ENCODE measurements around the gene MEFV.
A peak's percentile ranks its signal among the peaks of the same experiment; 100 is the strongest.
"Not testable (repeated sequence)": the region's sequence is repeated elsewhere in the genome, so short reads cannot be mapped to it uniquely, and the experiment has no call there.

Gene MEFV

GRCh38 chr16:3256146-3256865 is at the start of gene MEFV:
TSS of gene MEFV (minus strand) at chr16:3256633. CDS start at chr16:3256587, 46 bp downstream.
- DNase-seq: no peak

DNA sequence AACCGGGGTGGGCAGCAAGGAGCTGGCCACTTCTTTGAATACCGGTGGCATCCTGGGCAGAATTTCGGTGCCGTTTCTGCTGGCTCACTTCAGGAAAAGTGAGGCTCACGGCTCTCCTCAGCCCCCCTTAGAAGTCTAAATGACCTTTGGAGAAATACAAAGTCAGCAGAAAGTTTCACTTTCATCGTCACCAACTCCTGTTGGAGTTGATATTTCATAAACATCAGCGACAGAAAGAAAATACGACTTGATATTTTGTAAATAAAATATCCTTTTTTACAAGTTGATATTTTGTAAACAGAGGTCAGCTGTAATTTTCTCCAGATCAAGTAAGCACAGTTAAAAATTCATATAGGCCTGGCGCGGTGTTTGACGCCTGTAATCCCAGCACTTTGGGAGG is 49.6 kb upstream of the MEFV start:
- no peak for DNase-seq

GRCh38 chr16:3305109-3306068 is 49.0 kb upstream of the MEFV start, which contains the start of the genes TIGD7 and ZNF75A:
TSS of gene TIGD7 (minus strand) at chr16:3305430. CDS start at chr16:3300614, 4,816 bp downstream.
TSS of gene ZNF75A (plus strand) at chr16:3305497. CDS start at chr16:3308429, 2,932 bp downstream.
- peak; percentile 76 for DNase-seq

DNA sequence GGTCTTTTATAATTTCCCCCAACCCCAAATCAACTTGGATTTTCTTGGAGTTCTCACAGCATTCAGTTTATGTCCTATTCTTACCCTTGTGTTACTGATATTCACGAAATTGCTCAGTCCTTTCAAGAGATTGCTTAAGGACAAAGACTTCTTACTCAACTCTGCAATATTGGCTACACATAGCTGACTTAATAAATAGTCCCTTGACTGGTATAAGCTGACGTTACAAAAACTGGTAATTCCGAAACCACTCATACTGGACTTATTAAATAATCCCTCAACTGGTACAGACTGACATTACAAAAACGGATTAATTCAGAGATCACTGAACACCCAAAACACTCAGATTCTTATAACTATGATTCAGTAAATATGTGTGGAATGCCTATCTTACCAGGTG is 47.9 kb upstream of the MEFV start:
- DNase-seq: no peak

DNA sequence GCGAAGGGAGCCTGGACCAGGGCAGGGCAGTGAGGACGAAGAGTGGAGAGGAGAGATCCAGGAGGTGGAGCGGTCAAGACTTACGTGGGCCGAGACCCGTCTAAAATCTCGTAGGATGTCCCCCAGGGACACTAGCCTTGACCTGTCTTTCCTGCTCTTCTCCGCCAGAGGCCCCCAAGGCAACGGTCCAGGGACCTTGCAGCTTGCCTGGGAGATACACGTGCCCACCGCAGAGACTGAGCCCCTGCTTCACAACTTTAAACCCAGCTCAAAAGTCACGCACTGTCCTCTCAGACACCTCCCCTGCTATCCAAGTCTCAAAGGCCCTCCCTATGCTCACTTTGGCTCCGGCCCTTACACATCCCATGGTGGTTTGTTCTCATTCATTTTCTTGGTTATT is 39.4 kb upstream of the MEFV start:
- DNase-seq: no peak

GRCh38 chr16:3295209-3295608 is 38.8 kb upstream of the MEFV start:
- DNase-seq: no peak

GRCh38 chr16:3292604-3293003 is 36.2 kb upstream of the MEFV start:
- DNase-seq: no peak

DNA sequence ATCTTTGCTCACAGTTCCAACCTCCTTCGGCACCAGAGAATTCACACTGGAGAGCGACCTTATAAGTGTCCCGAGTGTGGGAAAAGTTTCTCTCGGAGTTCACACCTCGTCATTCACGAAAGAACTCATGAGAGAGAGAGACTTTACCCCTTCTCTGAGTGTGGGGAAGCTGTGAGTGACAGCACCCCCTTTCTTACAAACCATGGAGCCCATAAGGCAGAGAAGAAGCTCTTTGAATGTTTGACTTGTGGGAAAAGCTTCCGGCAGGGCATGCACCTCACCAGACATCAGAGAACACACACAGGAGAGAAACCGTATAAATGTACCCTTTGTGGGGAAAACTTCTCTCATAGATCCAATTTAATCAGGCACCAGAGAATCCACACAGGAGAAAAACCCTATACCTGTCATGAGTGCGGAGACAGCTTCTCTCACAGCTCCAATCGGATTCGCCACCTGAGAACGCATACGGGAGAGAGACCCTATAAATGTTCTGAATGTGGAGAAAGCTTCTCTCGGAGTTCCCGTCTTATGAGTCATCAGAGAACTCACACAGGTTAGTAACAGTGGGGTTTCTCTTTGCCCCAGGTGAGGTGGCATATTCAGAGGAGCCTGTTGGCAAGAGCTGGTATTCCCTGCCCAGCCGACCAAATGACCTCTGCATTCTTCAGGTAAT is 33.7 kb upstream of the MEFV start:
- DNase-seq: no peak

GRCh38 chr16:3285131-3285530 is 28.7 kb upstream of the MEFV start:
- DNase-seq: no peak

DNA sequence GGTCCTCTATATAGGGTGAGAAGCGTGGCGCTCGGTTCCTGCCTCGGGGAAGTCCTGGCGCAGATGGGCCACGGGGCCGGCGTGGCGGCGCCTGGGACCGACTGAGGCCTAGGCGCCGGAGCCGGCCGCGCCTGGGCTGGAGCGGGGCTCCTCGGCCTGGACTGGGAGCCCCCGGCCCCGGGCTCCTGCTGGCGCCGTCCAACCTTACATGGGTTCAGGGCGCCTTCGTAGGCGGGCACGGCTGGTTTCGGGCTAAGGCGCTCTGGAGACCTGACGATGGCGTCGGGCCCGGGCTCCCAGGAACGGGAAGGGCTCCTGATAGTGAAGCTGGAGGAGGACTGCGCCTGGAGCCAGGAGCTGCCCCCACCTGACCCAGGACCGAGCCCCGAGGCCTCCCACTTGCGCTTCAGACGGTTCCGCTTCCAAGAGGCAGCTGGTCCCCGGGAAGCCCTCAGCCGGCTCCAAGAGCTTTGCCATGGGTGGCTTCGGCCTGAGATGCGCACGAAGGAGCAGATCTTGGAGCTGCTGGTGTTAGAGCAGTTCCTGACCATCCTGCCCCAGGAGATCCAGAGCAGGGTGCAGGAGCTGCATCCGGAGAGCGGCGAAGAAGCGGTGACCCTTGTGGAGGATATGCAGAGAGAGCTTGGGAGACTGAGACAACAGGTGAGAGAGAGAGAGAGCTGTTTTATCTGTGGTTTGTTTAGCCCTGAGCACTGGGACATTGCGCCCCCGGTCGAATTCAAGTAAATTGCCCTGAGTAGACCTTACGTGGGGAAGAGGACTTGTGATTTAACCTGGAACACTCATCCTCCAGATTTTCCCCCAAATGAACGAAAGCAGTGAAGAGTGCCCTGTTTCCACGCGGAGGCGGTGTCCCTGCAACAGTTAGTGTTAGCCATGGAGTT is 27.4 kb upstream of the MEFV start:
- no peak for DNase-seq

DNA sequence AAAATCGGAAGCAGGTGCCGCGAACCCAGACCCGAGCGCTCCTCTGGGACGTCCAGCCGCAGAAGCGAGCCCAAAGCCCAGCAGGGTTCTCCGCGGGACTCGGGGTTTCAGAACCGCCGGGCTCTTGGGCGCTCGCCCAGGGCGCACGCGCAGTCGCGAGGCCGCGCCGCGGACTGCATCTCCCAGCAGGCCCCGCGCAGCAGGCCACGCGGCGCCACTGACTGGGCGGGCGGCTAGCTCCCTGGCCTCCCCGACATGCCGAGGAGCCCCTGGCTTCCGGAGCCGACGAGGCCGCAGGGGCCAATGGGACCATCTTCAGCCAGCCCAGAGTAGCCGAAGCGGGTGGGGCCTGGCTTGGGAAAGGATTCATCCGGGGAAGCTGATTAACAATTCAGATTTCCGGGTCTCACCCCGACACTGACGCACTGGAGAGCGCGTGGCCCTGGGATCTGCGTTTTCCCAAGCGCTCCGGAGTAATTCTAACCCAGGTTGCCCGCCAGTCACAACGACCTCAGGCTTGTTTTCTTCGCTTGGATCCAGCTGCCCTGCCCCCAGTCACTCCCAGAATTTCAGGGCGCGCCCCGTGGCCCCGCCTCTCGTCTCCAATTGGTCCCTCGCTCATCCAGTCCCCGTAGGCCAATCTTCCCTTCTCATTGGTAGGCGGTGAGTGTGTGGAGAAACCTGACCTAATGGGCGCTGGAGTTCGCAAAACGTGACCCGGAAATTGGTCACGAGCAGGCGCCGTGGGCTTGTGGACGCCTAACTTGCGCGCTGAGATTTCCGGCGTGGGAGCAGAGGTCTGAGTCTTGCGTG is 26.5 kb upstream of the MEFV start, which contains the start of gene ZNF263:
Gene ZNF263, plus strand, starts transcription at position 762 of the 813 bp plus-strand sequence. CDS start 328 bp downstream, outside the sequence.
- DNase-seq: peak; percentile 86

GRCh38 chr16:3282103-3282729 is 25.8 kb upstream of the MEFV start:
- DNase-seq: peak; percentile 37

GRCh38 chr16:3281222-3281820 is 24.9 kb upstream of the MEFV start:
- DNase-seq: no peak

GRCh38 chr16:3276679-3277078 is 20.2 kb upstream of the MEFV start:
- no peak for DNase-seq

- DNase-seq: no peak
Measured at GRCh38 chr16:3274947-3275346, 18.5 kb upstream of the MEFV start.

DNA sequence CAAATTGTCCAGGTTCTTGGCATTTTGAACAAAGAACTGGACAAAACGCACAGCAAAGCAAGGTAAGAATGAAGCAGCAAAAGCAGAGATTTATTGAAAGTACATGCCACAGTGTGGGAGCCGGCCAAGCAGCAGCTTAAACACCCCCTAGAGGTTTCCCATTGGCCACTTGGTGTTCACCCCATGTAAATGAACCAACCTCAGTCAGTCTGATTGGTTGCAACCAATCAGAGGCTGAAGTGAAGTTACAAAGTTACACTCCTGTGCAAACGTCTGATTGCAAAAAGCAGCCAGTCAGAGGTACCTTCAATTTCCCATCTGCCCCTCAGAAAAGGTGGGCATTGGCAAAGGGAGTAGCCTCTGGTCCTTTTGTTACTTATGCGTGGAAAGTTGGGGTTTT is 18.1 kb upstream of the MEFV start:
- no peak for DNase-seq

DNA sequence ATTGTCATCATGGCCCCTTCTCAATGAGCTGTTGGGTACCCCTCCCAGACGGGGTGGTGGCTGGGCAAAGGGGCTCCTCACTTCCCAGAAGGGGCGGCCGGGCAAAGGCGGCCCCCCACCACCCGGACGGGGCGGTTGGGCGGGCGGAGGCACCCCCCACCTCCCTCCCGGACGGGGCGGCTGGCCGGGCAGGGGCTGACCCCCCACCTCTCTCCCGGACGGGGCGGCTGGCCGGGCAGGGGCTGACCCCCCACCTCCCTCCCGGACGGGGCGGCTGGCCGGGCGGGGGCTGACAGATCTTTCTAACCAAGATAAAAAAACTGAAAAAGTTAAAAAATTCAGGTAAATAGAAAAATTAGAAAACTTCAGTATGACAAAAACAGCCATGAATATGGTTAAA is 14.8 kb upstream of the MEFV start:
- not testable (repeated sequence) for DNase-seq

DNA sequence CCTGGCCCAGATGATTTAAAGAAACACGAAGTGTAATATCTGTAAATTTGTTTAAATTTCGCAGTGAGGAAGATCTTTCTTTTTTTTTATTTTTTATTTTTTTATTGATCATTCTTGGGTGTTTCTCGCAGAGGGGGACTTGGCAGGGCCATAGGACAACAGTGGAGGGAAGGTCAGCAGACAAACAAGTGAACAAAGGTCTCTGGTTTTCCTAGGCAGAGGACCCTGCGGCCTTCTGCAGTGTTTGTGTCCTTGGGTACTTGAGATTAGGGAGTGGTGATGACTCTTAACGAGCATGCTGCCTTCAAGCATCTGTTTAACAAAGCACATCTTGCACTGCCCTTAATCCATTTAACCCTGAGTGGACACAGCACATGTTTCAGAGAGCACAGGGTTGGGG is 14.3 kb upstream of the MEFV start:
- not testable (repeated sequence) for DNase-seq

- DNase-seq: no peak
Measured at GRCh38 chr16:3268294-3268693, 11.9 kb upstream of the MEFV start.

GRCh38 chr16:3266873-3267537 is 10.6 kb upstream of the MEFV start:
- DNase-seq: peak; percentile 28
